Astrocyte of the cerebellum (primary cell): Measurements from ENCODE around the gene HBD.

Experiments used
- DNase-seq: peaks from one replicate; pipeline ENCODE4 v3.0.0-alpha.2; 2011; ENCODE audit warnings: low read depth
- H3K4me3 ChIP-seq: 2 replicates; pipeline ENCODE4 v1.5.1; 2011; ENCODE audit warnings: mild to moderate bottlenecking, low read depth, low read length, moderate library complexity
- CTCF ChIP-seq: IDR thresholded peaks from 2 replicates; pipeline ENCODE4 v1.5.1; 2012; ENCODE audit warnings: low read length, low read depth, moderate library complexity, mild to moderate bottlenecking; ENCODE audit errors: missing control alignments
- in situ Hi-C: cut with HindIII; loops from 2 replicates; pipeline ENCODE4 v1.10.0; 2017; ENCODE audit warnings: low sequenced_read_pairs

The HBD gene

GRCh38 chr11:5197536-5197935 lies 36.7 kb downstream of the HBD start:
- no peak for TF ChIP-seq CTCF
- H3K4me3 ChIP-seq: no peak overlapping the region
- no peak for DNase-seq
- in situ Hi-C loops: no loop called here

GRCh38 chr11:5196731-5197130 lies 37.6 kb downstream of the HBD start:
- no peak overlapping the region for H3K4me3 ChIP-seq
- DNase-seq: no peak
- in situ Hi-C loops: no loop called here
- no peak for TF ChIP-seq CTCF

GRCh38 chr11:5196067-5196466 lies 38.2 kb downstream of the HBD start:
- TF ChIP-seq CTCF: no peak
- DNase-seq: no peak
- H3K4me3 ChIP-seq: no peak overlapping the region
- in situ Hi-C loops: no loop called here

GRCh38 chr11:5192738-5193137 lies 41.5 kb downstream of the HBD start:
- in situ Hi-C loops: no loop called here
- no peak for DNase-seq
- H3K4me3 ChIP-seq: no peak overlapping the region
- no peak for TF ChIP-seq CTCF

GRCh38 chr11:5188201-5188600 lies 46.1 kb downstream of the HBD start:
- TF ChIP-seq CTCF: no peak
- H3K4me3 ChIP-seq: no peak overlapping the region
- no peak for DNase-seq
- in situ Hi-C loops: no loop called here
